Embryonic facial prominence (tissue), 1 donor: ENCODE data around the gene SEC16B.

Experiments used
- DNase-seq: peaks from one replicate; pipeline ENCODE4 v3.0.0-alpha.2; 2016; ENCODE audit errors: extremely low spot score

The SEC16B gene

DNA sequence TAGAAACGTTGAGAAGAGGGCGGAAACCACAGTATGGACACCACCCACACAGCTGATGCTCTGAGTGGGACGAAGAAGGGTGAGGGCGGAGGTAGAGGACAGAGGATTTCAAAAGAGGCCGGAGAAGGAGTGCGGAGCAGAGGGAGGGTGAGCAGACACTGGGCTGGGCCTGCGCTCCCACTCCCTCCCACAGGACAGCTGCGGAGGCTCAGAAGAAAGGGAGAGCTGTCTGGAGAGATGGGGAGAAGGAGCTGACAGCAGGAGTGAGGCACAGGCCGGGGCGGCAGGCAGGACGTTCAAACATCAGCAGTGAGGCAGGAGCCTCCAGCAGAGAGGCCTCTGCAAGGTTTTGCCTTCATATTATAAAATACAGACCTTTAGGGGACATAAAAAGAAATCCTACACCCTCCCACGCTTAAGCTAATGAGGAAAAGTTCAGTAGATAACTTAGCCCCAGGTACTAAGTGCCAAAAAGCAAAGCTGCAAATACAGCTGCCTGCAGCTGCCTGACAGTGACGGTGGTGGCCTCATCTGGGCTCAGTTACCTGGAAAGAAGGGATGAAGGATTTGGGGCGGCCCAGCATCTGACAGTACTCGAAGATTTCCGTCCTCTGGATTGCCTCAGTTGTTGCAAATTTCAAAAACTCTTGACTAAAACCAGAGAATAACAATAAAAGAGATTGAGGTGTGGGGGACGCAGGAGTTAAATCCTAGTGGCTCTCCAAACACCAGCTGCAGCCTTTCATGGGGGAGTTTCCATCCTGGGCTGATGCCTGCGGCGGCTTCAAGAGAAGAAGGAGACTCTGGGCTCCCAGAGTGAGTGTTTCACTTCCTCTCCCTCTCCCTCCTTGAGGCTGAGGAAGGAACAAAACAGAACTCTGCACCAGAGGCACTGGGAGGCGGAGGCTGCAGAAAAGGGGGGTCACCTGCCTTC is 25.6 kb downstream of the SEC16B start:
- no peak for DNase-seq

DNA sequence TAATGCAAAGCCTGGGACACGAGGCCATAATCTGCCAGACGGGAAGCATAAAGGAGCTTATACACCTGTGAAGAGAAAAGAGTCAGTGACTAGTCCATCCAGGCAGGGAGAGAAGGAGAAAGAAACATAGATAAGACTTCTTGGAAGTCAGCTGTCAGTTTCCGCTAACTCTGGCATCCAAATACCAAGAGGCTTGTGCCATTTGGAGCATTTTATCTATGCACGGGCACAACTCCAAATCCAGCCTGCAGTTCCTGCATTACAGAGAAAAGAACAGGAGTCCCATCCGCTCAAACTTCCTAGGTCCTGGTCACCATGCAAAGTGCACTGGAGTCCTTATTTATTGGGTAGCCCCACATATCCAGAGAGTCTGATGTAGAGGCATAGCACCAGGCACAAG is 27.9 kb downstream of the SEC16B start:
- DNase-seq: no peak

DNA sequence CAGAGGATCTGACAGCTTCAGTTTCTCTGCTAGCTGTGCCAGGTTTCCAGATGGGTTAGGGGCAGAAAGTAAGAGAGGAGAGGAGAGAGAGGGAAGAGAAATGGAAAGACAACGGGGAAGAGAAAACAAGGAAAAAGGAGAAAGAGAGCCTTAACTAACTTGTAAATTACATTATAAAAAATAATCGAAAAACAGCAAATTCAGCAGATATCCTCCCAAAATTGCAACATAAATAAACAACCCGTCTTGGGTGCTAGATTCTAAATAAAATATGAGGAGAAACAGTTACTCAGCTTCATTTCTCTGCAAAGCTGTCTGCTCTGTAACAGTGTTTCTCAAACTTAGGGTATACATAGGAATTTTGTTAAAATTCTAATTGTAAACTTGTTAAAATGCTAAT is 29.2 kb downstream of the SEC16B start:
- DNase-seq: no peak

DNA sequence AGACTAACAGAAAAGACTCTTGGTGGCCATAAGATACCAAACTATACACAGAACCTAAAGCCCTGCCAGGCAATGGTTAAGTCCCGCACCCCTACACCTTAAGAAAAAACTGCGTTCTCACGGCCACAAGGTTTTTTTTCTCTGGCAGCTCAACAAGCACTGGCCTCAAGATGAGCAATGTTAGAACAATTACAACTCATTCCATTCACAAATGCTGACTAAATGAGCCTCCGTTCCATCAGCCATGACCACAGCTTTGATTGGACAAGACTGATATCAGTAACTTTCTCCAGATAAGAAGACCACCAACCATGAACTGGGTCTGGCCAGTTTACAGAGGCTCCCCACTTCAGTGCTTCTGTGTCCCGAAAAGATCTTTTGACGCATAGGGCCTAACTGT is 31.9 kb downstream of the SEC16B start:
- no peak for DNase-seq

DNA sequence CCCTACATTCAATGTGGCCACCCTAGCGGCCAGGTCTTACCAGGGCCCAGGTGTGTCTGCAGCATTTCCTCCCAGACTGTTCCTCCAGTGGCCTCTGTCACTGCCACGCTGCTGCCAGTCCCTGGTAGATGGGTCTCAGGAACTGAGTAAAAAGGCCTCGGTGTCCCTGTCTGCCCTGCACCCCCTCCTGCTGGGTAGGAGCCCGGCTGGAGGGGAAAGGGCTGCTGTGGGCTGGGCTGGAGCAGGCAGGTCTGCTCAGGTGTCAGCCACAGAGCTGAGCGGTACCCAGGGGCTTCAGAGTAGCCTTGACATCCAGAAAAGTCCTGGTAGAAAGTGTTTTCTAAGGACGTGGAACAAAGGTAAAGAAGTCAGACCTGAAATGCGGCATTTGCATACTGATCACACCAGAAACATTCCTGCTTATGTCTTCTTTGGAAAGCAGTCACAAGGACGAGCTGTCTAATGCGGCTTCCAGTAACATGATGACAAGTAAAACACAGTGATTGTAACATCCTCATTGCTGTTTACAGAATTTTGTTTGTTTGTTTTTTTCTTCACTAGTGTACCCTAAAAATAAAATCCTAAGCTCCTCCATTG is 32.6 kb downstream of the SEC16B start:
- DNase-seq: no peak

DNA sequence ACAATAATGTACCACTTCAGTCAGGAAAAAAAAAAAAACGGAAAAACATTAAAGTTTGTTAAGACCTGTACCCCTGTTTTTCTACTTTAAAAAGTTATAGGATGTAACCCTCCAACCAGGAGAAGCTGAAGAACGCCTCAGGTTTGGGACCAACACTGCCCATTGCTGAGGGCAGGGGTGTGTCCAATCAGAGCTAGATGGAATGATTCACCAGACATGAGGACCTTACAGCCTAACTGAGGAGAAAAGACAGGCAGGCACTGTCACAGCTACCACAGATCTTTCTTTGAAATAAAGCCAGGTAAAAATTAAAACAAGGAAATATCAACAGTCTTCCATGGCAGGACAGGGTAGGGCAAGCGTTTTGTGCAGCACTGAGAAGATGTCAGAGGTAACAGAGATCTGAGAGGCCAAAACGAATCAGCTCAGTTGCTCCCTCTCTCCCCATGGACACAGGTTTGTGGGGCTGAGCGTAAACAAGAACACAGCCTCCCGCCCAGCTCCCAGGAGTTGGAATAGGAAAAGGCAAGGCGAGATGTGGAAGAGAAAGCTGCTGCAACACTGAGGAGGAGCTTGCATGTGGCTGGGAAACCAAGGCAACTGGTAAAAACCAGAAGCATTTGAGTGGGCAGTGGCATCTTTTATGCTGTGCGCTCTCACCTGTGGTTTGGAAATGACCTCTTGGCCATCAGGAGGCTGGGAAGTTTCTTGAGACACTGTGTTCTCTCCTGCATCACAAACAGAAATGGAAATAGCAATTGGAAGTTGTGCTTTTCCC is 34.0 kb downstream of the SEC16B start:
- DNase-seq: no peak

DNA sequence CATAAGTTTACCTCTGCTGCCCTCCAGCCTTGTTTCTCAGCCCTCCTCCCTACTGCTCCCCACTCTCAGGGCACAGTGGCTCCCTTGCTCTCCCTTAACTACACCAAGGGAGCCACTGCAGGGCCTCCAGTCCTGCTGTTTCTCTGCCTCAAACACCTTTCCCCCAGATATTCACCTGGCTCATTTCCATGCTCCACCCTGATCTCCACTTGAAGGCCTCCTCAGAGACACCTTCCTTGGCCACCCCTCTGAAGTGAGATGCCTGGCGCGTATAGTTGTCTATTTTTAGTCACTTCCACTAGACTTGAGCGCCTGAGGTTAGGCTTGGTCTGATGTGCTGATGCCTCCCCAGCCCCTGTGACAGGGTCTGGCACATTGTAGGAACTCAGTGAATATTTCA is 34.9 kb downstream of the SEC16B start:
- no peak for DNase-seq

DNA sequence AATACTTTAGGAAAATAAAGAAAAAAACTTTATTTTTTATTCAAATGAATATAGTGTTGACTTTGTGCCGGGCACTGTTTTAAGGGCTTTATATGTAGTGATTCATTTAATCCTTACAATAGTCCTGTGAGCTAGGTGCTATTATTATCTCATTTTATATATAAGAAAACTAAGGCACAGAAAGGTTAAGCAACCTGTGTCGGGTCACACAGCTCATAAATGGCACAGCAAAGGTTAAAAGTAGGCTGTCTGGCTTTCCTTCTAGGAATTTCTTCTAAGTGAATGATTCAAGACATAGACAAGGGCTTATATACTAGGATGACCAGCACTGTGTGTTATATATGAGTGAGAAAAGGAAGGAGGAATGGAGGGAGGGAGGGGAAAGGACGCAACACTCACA is 35.4 kb downstream of the SEC16B start:
- DNase-seq: no peak

DNA sequence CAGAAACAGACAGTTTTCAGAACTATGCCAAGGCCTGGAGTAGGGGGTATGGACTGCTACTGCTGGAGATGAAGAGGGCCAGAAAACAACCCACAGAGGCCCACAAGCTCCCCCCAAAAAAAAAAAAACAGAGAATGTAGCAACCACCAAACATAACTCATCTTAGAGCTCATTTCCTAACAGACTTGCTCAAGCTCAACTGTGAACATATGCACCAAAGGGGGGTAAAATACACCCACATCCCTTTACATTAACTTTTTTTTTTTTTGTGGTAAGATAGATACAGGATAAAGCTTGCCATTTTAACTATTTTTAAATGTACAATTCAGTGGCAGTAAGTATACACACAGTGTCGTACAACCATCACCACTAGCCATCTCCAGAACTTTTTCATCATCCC is 36.0 kb downstream of the SEC16B start:
- no peak for DNase-seq

DNA sequence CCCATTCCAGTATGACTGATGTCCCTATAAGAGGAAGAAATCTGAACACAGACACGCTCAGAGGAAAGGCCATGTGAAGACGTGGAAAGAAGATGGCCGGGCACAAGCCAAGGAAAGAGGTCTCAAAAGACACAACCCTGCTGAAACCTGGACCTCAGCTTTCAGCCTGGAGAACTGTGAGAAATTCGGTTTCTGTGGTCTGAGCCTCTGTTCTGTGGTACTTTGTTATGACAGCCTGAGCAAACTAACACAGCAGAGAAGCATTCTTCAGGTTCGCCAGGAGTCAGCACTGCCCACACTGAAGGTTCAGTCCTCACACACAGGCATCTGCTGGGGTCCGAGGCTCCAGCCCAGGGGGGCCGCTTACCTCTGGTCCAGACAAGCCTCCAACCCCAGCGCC is 37.7 kb downstream of the SEC16B start:
- DNase-seq: no peak

DNA sequence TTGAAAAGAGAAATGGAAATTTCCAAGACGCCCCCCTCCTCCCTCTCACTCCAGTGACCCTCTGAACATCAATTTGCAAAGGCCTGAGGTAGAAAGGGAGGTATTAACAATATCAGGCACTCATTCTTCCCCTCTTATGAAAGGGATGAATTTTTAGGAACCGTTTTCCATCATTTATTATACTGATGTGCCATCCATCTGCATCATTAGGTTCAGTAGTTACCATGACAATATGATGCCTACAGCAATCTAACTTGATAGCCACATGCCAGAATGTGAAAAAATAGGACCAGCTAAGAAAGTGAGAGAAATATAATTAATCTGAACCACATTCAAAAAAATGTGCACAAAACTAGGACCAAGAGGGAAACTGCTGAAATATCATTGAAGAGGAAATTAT is 40.9 kb downstream of the SEC16B start:
- DNase-seq: no peak

DNA sequence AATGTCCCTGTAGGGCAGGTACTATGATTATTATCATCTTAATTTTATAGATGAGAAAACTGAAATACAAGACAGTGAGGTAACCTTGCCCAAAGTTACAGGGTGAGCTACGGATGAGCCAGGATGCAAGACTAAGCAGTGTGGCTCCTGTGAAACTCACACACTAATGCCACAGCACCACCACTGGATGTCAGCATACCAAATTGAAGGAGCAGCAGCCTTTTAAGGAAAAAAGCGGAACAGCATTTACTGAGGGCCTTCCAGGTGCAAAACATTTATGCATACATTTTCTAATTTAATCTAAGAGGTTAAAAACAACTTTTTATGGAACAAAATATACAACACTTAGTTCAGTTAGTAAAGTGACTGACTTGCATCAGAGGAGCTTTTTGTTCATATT is 41.7 kb downstream of the SEC16B start:
- no peak for DNase-seq

DNA sequence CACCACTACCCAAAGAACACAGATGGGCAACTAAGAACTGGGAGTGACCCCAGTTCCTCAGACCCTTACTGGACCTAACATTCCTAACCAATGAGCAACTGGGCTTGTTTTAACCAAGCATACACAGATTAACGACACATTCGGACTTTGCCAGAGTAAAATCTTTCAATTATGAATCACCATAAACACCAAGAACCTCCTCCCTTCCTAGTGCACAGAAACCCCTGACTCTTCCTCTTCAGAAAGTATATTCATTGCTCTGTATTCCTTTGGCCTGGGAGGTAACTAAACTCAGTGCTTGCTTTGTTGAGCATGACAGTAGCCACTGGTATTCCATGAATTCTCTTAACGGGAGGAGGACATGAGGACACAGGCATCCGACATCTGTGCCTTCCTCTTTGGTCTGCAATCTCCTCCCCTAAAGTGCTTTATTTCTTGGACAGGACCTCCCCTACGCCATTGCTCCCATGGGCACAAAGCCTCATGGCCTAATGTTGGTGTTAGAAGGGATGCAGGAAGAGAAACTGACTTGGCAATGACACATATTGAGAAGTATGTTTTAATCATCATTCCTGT is 42.7 kb downstream of the SEC16B start:
- DNase-seq: no peak

DNA sequence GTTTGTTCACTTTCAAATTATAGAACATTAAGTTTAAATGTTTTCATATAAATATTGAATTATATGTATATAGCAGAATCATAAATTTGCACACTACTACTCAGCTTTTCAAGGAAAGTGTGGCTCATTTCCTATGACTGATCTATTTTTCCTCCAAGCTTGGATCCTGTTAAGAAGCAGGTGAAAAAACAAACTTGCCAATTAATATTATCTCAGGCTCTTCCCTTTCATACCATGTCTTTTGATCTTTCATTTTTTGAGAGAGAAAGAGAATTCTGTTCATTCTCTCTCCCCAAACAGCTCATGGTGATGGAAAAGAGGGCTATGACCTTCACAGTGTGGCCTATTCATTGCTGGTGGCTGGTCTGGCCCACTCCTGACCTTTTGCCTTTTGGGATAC is 43.7 kb downstream of the SEC16B start:
- no peak for DNase-seq

DNA sequence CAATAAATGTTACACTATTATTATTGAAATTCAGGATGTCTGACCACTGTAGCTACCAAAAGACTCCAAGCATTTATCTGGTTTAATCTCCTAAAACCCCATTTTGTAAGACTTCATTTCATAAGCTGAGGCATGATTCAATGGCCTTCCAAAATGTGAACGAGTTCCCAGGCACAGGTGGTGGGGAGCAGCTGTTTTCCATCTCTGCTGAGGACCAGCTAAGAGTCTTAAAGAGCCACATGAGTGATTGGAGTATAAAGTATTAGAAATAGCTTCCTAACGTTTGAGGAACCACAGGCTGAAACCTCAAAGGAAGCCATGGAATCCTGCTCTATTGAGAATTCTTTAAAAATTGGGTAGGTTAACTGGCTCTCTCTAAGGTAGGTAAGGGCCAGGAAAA is 44.9 kb downstream of the SEC16B start:
- no peak for DNase-seq

DNA sequence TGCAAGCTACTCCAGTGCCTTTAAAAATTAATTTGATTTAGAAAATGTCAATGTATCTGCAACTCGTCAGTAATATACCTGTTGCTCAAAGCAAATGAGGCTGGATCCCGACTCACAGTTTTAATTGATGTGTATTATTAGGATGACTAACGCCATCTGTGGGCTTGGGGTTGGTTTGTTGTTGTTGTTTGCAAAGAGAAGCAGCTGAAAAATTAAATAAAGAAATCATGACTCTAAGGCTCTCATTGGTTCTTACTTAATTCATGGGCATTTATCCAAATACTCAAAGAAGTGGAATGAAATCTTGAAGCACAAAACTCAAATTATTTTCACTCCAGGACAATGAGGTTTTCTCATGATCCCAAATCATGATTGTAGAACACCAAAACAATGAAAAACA is 46.4 kb downstream of the SEC16B start:
- DNase-seq: no peak

DNA sequence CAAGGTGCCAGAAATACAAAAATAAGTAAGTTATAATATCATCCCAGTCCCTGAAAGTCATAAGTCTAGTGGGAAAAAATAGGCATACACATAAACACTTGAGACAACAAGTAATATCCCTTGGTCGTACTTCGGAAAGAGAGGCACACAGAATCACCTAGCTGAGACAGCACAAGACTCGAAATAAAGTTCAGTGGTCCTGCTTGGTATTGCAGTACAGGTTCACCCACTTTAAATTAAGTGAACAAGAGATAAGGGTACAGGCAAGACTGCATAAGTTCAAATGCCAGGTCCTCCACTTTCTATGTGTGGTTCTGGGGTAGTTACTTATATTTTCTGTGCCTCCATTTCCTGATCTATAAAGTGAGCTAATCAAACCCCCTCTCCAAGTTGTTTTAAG is 47.6 kb downstream of the SEC16B start:
- no peak for DNase-seq

DNA sequence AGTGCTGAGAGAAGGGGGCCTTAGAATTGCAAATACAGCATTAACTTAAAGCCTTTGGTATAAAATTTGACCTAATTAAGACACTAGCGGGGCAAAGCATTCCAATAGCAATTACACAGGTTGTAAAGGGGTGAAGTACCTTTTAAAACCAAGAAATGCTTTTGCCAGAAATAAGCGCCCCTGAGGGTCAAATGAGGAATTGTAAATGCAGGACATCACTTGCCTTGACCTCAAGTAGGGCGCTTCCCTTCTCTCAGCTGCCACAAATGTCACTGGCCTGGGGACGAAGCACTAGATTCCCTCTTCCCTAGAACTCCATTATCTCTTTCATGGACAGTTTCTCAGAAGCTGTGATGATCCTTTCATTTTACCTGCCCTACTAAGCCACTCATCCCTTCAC is 48.3 kb downstream of the SEC16B start:
- DNase-seq: no peak

DNA sequence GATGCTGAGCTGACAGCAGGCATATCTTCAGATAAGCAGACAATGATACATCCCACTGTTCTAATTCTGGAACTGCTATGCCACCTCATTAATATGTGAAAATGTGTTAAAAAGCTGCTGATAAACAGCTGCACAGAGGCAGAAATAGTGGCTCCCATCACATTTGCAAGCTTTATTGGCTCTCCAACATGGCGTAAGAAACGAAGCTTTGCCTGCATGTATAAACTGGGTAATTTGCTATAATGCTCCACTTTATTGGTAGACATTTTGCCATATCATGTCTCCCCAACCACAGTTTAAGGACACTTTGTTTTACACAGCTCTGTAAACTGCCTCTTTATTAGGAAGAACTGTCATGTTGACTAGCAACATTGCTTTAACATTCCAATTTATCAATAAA is 49.8 kb downstream of the SEC16B start:
- DNase-seq: no peak

DNA sequence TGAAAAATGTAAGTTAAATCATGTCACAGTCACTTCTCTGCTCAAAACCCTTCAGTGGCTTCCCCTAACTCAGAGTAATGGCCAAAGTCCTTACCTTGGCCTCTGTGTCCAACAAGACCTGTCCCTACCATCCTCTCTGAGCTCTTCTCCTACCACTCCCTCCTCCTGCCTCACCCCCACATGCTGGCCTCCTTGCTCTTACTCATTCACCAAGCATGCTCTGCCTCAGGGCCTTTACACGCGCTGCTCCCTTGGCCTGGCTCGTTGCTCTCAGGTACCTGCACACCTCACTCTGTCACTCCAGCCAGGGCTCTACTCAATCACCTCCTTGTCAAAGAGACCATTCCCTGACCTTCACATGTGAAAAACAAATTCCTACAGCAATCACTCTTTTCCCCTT is 54.2 kb downstream of the SEC16B start:
- no peak for DNase-seq

DNA sequence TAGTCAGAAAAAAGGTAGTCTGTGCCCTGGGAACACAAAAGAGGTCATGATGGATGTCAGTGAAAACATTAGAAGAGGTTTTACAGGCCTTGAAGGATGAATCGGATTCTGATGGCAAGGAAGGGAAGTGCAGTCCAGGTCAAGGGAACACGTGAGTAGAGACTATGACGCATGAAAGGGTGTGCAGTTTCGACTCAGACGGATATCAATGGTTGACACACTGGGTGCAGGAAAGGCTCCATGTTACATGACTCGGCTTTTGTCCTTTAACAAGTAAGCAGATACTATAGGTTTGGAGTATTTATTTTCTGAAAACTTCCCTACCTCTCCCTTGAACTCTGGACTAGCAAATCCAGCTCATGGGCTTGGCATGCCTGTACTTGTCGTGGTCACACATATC is 55.3 kb downstream of the SEC16B start:
- no peak for DNase-seq

DNA sequence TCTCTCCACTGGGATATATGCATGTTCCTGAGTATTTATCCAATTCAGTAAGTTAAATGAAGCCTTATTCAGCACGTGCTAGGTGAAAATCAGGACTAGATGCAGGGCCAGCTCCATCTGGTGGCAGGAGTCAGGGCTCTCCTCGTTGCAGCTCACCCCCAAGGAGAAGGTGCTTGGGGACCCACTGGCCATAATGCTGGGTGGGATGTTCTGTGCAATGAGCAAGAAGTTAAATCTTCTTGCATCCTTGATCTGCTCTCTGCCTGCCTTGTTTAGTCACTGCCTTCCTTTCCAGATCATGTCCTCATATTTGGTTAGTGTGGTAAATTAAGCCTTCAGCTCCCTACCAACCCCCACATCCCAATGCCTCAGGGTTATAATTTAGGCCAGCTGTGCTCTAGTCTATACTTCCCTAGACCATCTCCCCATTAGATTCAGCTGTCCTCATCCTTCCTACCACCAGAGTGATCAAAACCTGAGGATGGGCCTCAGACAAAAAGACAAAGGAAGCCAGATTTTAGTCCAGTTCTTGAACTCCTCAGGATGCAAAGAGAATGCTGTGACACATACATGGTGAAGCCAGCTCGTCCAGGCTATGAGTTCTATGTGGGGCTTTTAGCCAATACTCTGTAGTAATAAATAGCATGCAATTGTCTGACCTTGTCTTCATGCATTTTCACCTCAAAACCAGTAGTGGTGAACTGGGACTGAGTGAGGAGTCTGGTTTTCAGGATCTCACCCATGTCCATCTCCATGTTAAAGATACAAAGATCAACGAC is 55.9 kb downstream of the SEC16B start:
- no peak for DNase-seq
